IMR-90 (cell line): ENCODE measurements around the gene SMARCA2. TPM values are rescaled to one million over a fixed set of nuclear protein-coding genes. Genes with fewer than 3 reads are reported as not detected.

Experiments
- ATAC-seq: fragments of 200-7000 bp; cut with Tn5 transposase; 2 replicates; pipeline ENCODE4 v1.9.1; 2020; ENCODE audit warnings: low read depth, mild to moderate bottlenecking, moderate library complexity
- BruUV-seq: library from RNA; stranded (reverse); fragments of 400-500 nt; replicated peaks from 2 replicates; lab custom pipeline; 2021; lab: Mats Ljungman, UMichigan
- CTCF ChIA-PET: fragments of 300-600 bp; formaldehyde crosslinking; extraction: SDS; loops from one replicate; lab custom pipeline; 2021; ENCODE audit warnings: antibody characterized with exemption; lab: Yijun Ruan, JAX
- POLR2A ChIA-PET: fragments of 300-600 bp; sonication (Branson Sonifier 250); formaldehyde crosslinking; loops from one replicate; lab custom pipeline; 2022; ENCODE audit warnings: antibody characterized with exemption; ENCODE audit not compliant: unreplicated experiment; lab: Charles Lee
- DNase-seq: peaks from one replicate; pipeline ENCODE4 v3.0.0; 2013
- H2AFZ ChIP-seq: replicated peaks from 2 replicates; pipeline ENCODE3; 2013; ENCODE audit warnings: low read length, mild to moderate bottlenecking; ENCODE audit not compliant: poor library complexity
- H2AK5ac ChIP-seq: 2 replicates; pipeline ENCODE4 v1.6.1; 2013; ENCODE audit warnings: low read depth, low read length, inconsistent platforms
- H2AK9ac ChIP-seq: replicated peaks from 2 replicates; pipeline ENCODE3; 2013; ENCODE audit warnings: mild to moderate bottlenecking, low read depth, low read length, moderate library complexity; ENCODE audit not compliant: poor library complexity
- H2BK120ac ChIP-seq: 2 replicates; pipeline ENCODE4 v1.6.1; 2013; ENCODE audit warnings: low read depth, low read length, inconsistent platforms
- H2BK15ac ChIP-seq: 3 replicates; pipeline ENCODE4 v1.6.1; 2013; ENCODE audit warnings: low read depth, low read length, inconsistent platforms
- H2BK20ac ChIP-seq: 2 replicates; pipeline ENCODE4 v1.6.1; 2013; ENCODE audit warnings: low read depth, mild to moderate bottlenecking, inconsistent platforms, low read length, moderate library complexity
- H2BK5ac ChIP-seq: 2 replicates; pipeline ENCODE4 v1.6.1; 2013; ENCODE audit warnings: mild to moderate bottlenecking, low read depth, low read length, inconsistent platforms; ENCODE audit not compliant: poor library complexity, severe bottlenecking
- H3K14ac ChIP-seq: replicated peaks from 2 replicates; pipeline ENCODE4 v1.6.1; 2013; ENCODE audit warnings: low read depth, low read length, inconsistent platforms
- H3K18ac ChIP-seq: 2 replicates; pipeline ENCODE4 v1.6.1; 2013; ENCODE audit warnings: low read depth, low read length, control low read depth
- H3K23ac ChIP-seq: 2 replicates; pipeline ENCODE4 v1.6.1; 2013; ENCODE audit warnings: low read depth, low read length, inconsistent platforms
- H3K27ac ChIP-seq: 2 replicates; pipeline ENCODE4 v1.5.1; 2013; ENCODE audit warnings: mild to moderate bottlenecking, control low read depth, low read length; ENCODE audit not compliant: insufficient read depth
- H3K27me3 ChIP-seq: 2 replicates; pipeline ENCODE4 v1.6.1; 2013; ENCODE audit warnings: low read length; ENCODE audit not compliant: control insufficient read depth, insufficient read depth
- H3K36me3 ChIP-seq: 2 replicates; pipeline ENCODE4 v1.6.1; 2013; ENCODE audit warnings: low read length, mixed read lengths; ENCODE audit not compliant: control insufficient read depth, insufficient read depth
- H3K4ac ChIP-seq: 2 replicates; pipeline ENCODE4 v1.6.1; 2013; ENCODE audit warnings: low read depth, low read length, inconsistent platforms
- H3K4me1 ChIP-seq: 2 replicates; pipeline ENCODE4 v1.6.1; 2013; ENCODE audit warnings: low read length, mixed read lengths; ENCODE audit not compliant: control insufficient read depth, insufficient read depth
- H3K4me2 ChIP-seq: 2 replicates; pipeline ENCODE4 v1.6.1; 2013; ENCODE audit warnings: low read depth, mild to moderate bottlenecking, control low read depth, low read length, moderate library complexity
- H3K4me3 ChIP-seq: 2 replicates; pipeline ENCODE4 v1.5.1; 2013; ENCODE audit warnings: low read depth, mild to moderate bottlenecking, control low read depth, low read length, moderate library complexity; ENCODE audit not compliant: insufficient read depth
- H3K56ac ChIP-seq: 2 replicates; pipeline ENCODE4 v1.6.1; 2013; ENCODE audit warnings: low read length, inconsistent platforms; ENCODE audit not compliant: insufficient read depth; ENCODE audit errors: extremely low read depth
- H3K79me1 ChIP-seq, 2 experiments: 2 replicates each; pipeline ENCODE4 v1.6.1; 2013; ENCODE audit warnings: low read length in 2 of 2, inconsistent platforms in 1 of 2, low read depth in 1 of 2
- H3K9ac ChIP-seq: 2 replicates; pipeline ENCODE4 v1.6.1; 2013; ENCODE audit warnings: low read depth, low read length, control low read depth
- H3K9me1 ChIP-seq: 2 replicates; pipeline ENCODE4 v1.6.1; 2013; ENCODE audit warnings: low read length, inconsistent platforms; ENCODE audit not compliant: insufficient read depth
- H3K9me3 ChIP-seq: 2 replicates; pipeline ENCODE4 v1.6.1; 2013; ENCODE audit warnings: low read length; ENCODE audit not compliant: control insufficient read depth, insufficient read depth
- H4K20me1 ChIP-seq: 2 replicates; pipeline ENCODE4 v1.6.1; 2013; ENCODE audit warnings: low read length, inconsistent platforms; ENCODE audit not compliant: insufficient read depth
- H4K5ac ChIP-seq: 2 replicates; pipeline ENCODE4 v1.6.1; 2013; ENCODE audit warnings: mild to moderate bottlenecking, low read depth, low read length, control low read depth
- H4K8ac ChIP-seq, 2 experiments: 2 replicates each; pipeline ENCODE4 v1.6.1; 2013; ENCODE audit warnings: low read depth in 2 of 2, low read length in 2 of 2, control low read depth in 1 of 2, inconsistent platforms in 1 of 2
- H4K91ac ChIP-seq: 2 replicates; pipeline ENCODE4 v1.6.1; 2013; ENCODE audit warnings: low read depth, low read length, inconsistent platforms; ENCODE audit not compliant: insufficient read depth
- CEBPB ChIP-seq: IDR thresholded peaks from 2 replicates; pipeline ENCODE4 v1.6.1; 2012; ENCODE audit warnings: low read depth, low read length, improper control_type of control experiment
- CHD1 ChIP-seq: IDR thresholded peaks from 2 replicates; pipeline ENCODE4 v1.6.1; 2012; ENCODE audit warnings: low read depth, low read length, improper control_type of control experiment
- MXI1 ChIP-seq: IDR thresholded peaks from 2 replicates; pipeline ENCODE4 v1.6.1; 2012; ENCODE audit warnings: low read depth, mild to moderate bottlenecking, low read length, moderate library complexity, borderline replicate concordance
- NFE2L2 ChIP-seq: fragments of 150-350 bp; IDR thresholded peaks from 2 replicates; pipeline ENCODE4 v1.6.1; 2016; ENCODE audit warnings: low read depth, mild to moderate bottlenecking, low read length
- RAD21 ChIP-seq: IDR thresholded peaks from 2 replicates; pipeline ENCODE4 v1.6.1; 2012; ENCODE audit warnings: low read length, improper control_type of control experiment
- RCOR1 ChIP-seq: IDR thresholded peaks from 2 replicates; pipeline ENCODE4 v1.6.1; 2012; ENCODE audit warnings: mild to moderate bottlenecking, low read length, improper control_type of control experiment; ENCODE audit not compliant: insufficient replicate concordance
- SMC3 ChIP-seq: fragments of 150-350 bp; IDR thresholded peaks from 2 replicates; pipeline ENCODE4 v1.6.1; 2016; ENCODE audit warnings: low read depth, mild to moderate bottlenecking, antibody characterized with exemption, low read length, moderate library complexity
- WGBS, 2 experiments: methylation state at CpG; one replicate each; pipeline versions ENCODE4 v1.1.5 to v1.1.7; 2013; ENCODE audit warnings: missing lambda C conversion rate in 2 of 2; ENCODE audit not compliant: insufficient read length in 1 of 2; ENCODE audit errors: extremely low coverage in 2 of 2; 5-methylcytosine and 5-hydroxymethylcytosine counted together
- dilution Hi-C: fragments of 300-500 bp; cut with HindIII; formaldehyde crosslinking; loops from one replicate; pipeline ENCODE4 v1.14.3; 2018; ENCODE audit warnings: low sequenced_read_pairs; ENCODE audit not compliant: unreplicated experiment
- in situ Hi-C: fragments of 300-500 bp; cut with MboI; formaldehyde crosslinking; loops from 3 replicates; pipeline ENCODE4 v1.14.3; 2019; ENCODE audit warnings: low sequenced_read_pairs, inconsistent platforms, mixed read lengths
- intact Hi-C: fragments of 100-400 bp; cut with micrococcal nuclease; formaldehyde crosslinking; loops from 2 replicates; pipeline ENCODE4 v1.10.0; 2022
- polyA plus RNA-seq, 3 experiments: library from polyadenylated mRNA; depleted of rRNA; stranded (reverse); fragments of >200 nt; gene quantifications; 2 replicates each; pipeline ENCODE4 v1.2.3, GENCODE V29; 2012; ENCODE audit warnings: low replicate concordance in 1 of 3
- total RNA-seq: library from RNA; depleted of rRNA; stranded (reverse); fragments of >200 nt; gene quantifications from 2 replicates; pipeline ENCODE4 v1.2.3, GENCODE V29; 2012
- TF ChIP-seq, protein P1 (sequence below): conservative IDR thresholded peaks from 2 replicates; pipeline ENCODE4 v1.5.1; 2012; ENCODE audit warnings: mild to moderate bottlenecking, low read depth, low read length, improper control_type of control experiment
- TF ChIP-seq, protein P2 (sequence below): fragments of 150-350 bp; IDR thresholded peaks from 2 replicates; pipeline ENCODE4 v1.6.1; 2017; ENCODE audit warnings: mild to moderate bottlenecking, antibody characterized with exemption, low read length, low read depth

SMARCA2 gene
- total and polyA plus RNA-seq, 2 of the 4 experiments (the other 2 are of a cell fraction), result 25.3 to 26.7 TPM

DNA sequence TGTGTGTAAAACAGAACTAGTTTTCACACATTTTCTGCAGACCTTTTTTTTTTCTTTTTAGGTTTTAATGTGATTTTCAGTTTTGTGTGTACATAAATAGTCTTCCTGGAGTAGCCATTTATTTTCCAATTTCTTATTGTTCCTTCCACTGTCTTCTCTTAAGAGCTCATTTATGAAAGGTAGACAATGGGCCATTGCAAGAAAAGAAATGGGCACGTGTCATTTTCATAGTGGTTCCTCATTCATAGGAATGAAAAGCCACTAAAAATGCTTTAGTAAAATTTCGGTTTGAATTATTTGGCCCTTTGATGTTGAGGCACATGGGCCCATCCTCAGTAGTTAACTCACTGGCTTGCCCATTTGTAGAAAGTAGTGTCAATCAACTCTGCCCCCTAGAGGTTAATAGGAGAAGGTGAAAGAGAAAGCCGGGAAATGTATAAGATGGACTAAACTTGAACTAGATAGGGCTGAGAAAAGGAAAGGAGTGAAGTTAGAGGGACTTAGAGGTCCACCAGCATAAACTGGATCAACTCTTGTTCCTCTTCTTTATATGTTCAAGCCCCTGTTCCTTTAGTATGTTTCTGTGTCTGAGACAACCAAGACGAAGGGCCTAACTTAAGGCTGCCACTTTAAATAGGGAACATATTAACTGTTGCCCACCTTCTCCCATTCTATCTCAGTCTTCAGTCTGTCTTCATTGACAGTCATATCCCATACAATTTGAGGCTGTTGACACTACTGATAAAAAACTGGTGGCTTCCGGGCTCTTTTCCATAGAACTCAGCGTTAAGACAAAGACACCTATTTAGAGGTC, 72.6 kb downstream of the SMARCA2 start:
- no TSS peak for BruUV-seq
- peaks cover 19% of the 10 kb centered on the region; the same call in 1 of the 2 replicates for H3K36me3 ChIP-seq
- H2BK5ac ChIP-seq, result no peak overlapping the region
- no peaks in the 10 kb centered on the region for H3K79me1 ChIP-seq
- no peak overlapping the region for H3K27ac ChIP-seq
- no peak overlapping the region for H3K18ac ChIP-seq
- H2AFZ ChIP-seq, result no peak overlapping the region
- in situ Hi-C loops, result no loop called here
- H3K4me3 ChIP-seq, result no peak overlapping the region
- no peak overlapping the region for H2AK5ac ChIP-seq
- H3K4me1 ChIP-seq, result no peaks in the 10 kb centered on the region
- ATAC-seq, result peak; percentile 80
- H3K9ac ChIP-seq, result no peak overlapping the region
- H3K56ac ChIP-seq, result no peak overlapping the region
- WGBS, 2 experiments, result no CpG with 5 or more reads among the region's 6 CpGs
- ChIA-PET CTCF (interaction anchor here (0.6 to 1.6 kb wide), 6 partner anchors 10 to 865 kb away, joined by 4 to 6 read pairs (median 4); no protein-coding TSS in a partner anchor), POLR2A (interaction anchor here (0.7 kb wide), 1 partner anchor 145 kb away, joined by 3 read pairs; no protein-coding TSS in a partner anchor)
- H4K91ac ChIP-seq, result no peak overlapping the region
- intact Hi-C loops, result loop anchor here (5.0 kb wide), 2 partner anchors 70 to 145 kb away; partner anchors contain the start of gene SMARCA2
- no peaks in the 10 kb centered on the region for H3K9me1 ChIP-seq
- no peak overlapping the region for H4K5ac ChIP-seq
- H3K4me2 ChIP-seq, result no peak overlapping the region
- no peak overlapping the region for H2AK9ac ChIP-seq
- no peaks in the 10 kb centered on the region for H4K20me1 ChIP-seq
- no peak overlapping the region for H2BK15ac ChIP-seq
- no peaks in the 10 kb centered on the region for H3K9me3 ChIP-seq
- DNase-seq, result peak; percentile 52
- dilution Hi-C loops, result no loop called here
- no peak overlapping the region for H4K8ac ChIP-seq
- no peak overlapping the region for H3K23ac ChIP-seq
- no peaks in the 10 kb centered on the region for H3K27me3 ChIP-seq
- H3K4ac ChIP-seq, result no peak overlapping the region
- no peak overlapping the region for H3K14ac ChIP-seq
- no peak overlapping the region for H2BK120ac ChIP-seq
- no peak for TF ChIP-seq NFE2L2
- TF ChIP-seq, protein P1, sequence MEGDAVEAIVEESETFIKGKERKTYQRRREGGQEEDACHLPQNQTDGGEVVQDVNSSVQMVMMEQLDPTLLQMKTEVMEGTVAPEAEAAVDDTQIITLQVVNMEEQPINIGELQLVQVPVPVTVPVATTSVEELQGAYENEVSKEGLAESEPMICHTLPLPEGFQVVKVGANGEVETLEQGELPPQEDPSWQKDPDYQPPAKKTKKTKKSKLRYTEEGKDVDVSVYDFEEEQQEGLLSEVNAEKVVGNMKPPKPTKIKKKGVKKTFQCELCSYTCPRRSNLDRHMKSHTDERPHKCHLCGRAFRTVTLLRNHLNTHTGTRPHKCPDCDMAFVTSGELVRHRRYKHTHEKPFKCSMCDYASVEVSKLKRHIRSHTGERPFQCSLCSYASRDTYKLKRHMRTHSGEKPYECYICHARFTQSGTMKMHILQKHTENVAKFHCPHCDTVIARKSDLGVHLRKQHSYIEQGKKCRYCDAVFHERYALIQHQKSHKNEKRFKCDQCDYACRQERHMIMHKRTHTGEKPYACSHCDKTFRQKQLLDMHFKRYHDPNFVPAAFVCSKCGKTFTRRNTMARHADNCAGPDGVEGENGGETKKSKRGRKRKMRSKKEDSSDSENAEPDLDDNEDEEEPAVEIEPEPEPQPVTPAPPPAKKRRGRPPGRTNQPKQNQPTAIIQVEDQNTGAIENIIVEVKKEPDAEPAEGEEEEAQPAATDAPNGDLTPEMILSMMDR, result peak; percentile 63
- TF ChIP-seq RAD21, result peak; percentile 63
- peak; percentile 43; the same call in 1 of the 2 replicates for TF ChIP-seq SMC3
- TF ChIP-seq CHD1, result no peak
- TF ChIP-seq RCOR1, result no peak
- TF ChIP-seq MXI1, result no peak
- TF ChIP-seq CEBPB, result no peak
- TF ChIP-seq, protein P2, sequence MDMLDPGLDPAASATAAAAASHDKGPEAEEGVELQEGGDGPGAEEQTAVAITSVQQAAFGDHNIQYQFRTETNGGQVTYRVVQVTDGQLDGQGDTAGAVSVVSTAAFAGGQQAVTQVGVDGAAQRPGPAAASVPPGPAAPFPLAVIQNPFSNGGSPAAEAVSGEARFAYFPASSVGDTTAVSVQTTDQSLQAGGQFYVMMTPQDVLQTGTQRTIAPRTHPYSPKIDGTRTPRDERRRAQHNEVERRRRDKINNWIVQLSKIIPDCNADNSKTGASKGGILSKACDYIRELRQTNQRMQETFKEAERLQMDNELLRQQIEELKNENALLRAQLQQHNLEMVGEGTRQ, result no peak
- H2BK20ac ChIP-seq, result no peak overlapping the region
